Upper lobe of left lung (tissue), 4 donors: ENCODE measurements around the gene GALNT2.

Source experiments
- CTCF ChIP-seq, 6 experiments: fragments of 450-650 bp in 4 of 6; fragments of 200-600 bp in 2 of 6; sonication (generic) in 2 of 6; IDR thresholded peaks; one replicate each; pipeline ENCODE4 v1.5.1; 2016 to 2019; ENCODE audit warnings: antibody characterized with exemption in 6 of 6
- POLR2A ChIP-seq, 4 donors: fragments of 450-650 bp; IDR thresholded peaks; one replicate each; pipeline ENCODE4 v1.5.1; 2016 to 2017; ENCODE audit warnings: antibody characterized with exemption in 4 of 4, mild to moderate bottlenecking in 2 of 4
- POLR2AphosphoS5 ChIP-seq, 2 donors: sonication (generic); formaldehyde crosslinking; IDR thresholded peaks; one replicate each; pipeline ENCODE4 v1.5.1; 2017; ENCODE audit warnings: antibody characterized with exemption in 2 of 2

GRCh38 chr1:230172016-230172537, 105.0 kb downstream of the GALNT2 start:
- TF ChIP-seq CTCF (IDR thresholded peaks at IDR 0.05) (no peak), POLR2A (IDR thresholded peaks at IDR 0.05) (no peak), POLR2AphosphoS5 (IDR thresholded peaks at IDR 0.05) (no peak)
